OCI-LY3 (cell line): ENCODE measurements around the gene TIMP4.

Experiments used
- H2AFZ ChIP-seq: fragments of 200-600, 300-600 bp; shearing (Covaris generic); 2 replicates; pipeline ENCODE4 v1.6.0; 2014; ENCODE audit warnings: antibody characterized with exemption, low read depth, low read length
- H3K27ac ChIP-seq: fragments of 200-600, 300-600 bp; sonication (generic); 2 replicates; pipeline ENCODE4 v1.5.1; 2014; ENCODE audit warnings: mild to moderate bottlenecking, low read length, moderate library complexity, mixed read lengths
- H3K27me3 ChIP-seq: fragments of 200-600, 300-600 bp; sonication (generic); 2 replicates; pipeline ENCODE4 v1.6.1; 2014; ENCODE audit warnings: low read depth, low read length, mixed read lengths
- H3K36me3 ChIP-seq: fragments of 200-600, 300-600 bp; sonication (generic); replicated peaks from 2 replicates; pipeline ENCODE3; 2014; ENCODE audit warnings: low read depth, low read length, mixed read lengths
- H3K4me1 ChIP-seq: fragments of 300-600, 200-600 bp; sonication (generic); 2 replicates; pipeline ENCODE4 v1.6.1; 2014; ENCODE audit warnings: low read length, mixed read lengths
- H3K4me2 ChIP-seq: fragments of 200-600, 300-600 bp; sonication (generic); 2 replicates; pipeline ENCODE4 v1.6.1; 2014; ENCODE audit warnings: low read length, mixed read lengths
- H3K4me3 ChIP-seq: fragments of 300-600, 200-600 bp; sonication (generic); 2 replicates; pipeline ENCODE4 v1.5.1; 2014; ENCODE audit warnings: antibody characterized with exemption, mild to moderate bottlenecking, low read length, moderate library complexity
- H3K79me2 ChIP-seq: fragments of 300-600, 200-600 bp; shearing (Covaris generic); 2 replicates; pipeline ENCODE4 v1.6.1; 2014; ENCODE audit warnings: mild to moderate bottlenecking, low read length, mixed read lengths
- H3K9ac ChIP-seq: fragments of 300-600, 200-600 bp; shearing (Covaris generic); 2 replicates; pipeline ENCODE4 v1.6.0; 2014; ENCODE audit warnings: mild to moderate bottlenecking, low read length, moderate library complexity
- H3K9me3 ChIP-seq: fragments of 200-600, 300-600 bp; shearing (Covaris generic); 2 replicates; pipeline ENCODE4 v1.6.1; 2014; ENCODE audit warnings: low read length, mixed read lengths; ENCODE audit not compliant: insufficient read depth
- H4K20me1 ChIP-seq: fragments of 200-600, 300-600 bp; sonication (generic); 2 replicates; pipeline ENCODE4 v1.6.1; 2016; ENCODE audit warnings: low read length, mixed read lengths; ENCODE audit not compliant: insufficient read depth
- EZH2phosphoT487 ChIP-seq: fragments of 200-600 bp; shearing (Covaris generic); IDR thresholded peaks from 2 replicates; pipeline ENCODE4 v1.6.1; 2018; ENCODE audit warnings: antibody characterized with exemption, mixed run types, low read depth
- TF ChIP-seq, protein P1 (sequence below): fragments of 200-600, 300-600 bp; sonication (generic); IDR thresholded peaks from 2 replicates; pipeline ENCODE4 v1.5.1; 2014; ENCODE audit warnings: antibody characterized with exemption, low read length, low read depth

TIMP4 gene

DNA sequence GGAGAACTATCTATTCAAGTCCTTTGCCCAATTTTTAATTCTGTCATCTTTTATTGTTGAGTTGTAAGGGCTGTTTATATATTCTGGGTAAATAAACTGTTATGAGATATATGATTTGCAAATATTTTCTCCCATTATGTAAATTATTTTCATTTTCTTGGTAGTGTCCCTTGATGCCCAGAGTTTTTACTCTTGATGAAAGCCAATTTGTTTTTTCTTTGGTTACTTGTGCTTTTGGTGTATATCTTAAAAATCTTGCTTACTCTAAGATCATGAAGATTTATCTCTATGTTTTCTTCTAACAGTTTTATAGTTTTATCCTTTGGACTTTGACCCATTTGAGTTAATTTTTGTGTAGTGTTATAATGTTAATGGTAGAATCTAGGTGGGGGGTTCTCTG is 44.5 kb downstream of the TIMP4 start:
- no peak for TF ChIP-seq EZH2phosphoT487
- TF ChIP-seq, protein P1, sequence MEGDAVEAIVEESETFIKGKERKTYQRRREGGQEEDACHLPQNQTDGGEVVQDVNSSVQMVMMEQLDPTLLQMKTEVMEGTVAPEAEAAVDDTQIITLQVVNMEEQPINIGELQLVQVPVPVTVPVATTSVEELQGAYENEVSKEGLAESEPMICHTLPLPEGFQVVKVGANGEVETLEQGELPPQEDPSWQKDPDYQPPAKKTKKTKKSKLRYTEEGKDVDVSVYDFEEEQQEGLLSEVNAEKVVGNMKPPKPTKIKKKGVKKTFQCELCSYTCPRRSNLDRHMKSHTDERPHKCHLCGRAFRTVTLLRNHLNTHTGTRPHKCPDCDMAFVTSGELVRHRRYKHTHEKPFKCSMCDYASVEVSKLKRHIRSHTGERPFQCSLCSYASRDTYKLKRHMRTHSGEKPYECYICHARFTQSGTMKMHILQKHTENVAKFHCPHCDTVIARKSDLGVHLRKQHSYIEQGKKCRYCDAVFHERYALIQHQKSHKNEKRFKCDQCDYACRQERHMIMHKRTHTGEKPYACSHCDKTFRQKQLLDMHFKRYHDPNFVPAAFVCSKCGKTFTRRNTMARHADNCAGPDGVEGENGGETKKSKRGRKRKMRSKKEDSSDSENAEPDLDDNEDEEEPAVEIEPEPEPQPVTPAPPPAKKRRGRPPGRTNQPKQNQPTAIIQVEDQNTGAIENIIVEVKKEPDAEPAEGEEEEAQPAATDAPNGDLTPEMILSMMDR, result no peak
- Histone ChIP-seq H3K4me2 (no peak overlapping the region), H3K4me3 (no peak overlapping the region), H3K9me3 (no peaks in the 10 kb centered on the region), H3K27me3 (peaks cover 43% of the 10 kb centered on the region), H3K36me3 (no peaks in the 10 kb centered on the region), H3K79me2 (no peaks in the 10 kb centered on the region), H3K27ac (no peak overlapping the region), H3K9ac (no peak overlapping the region), H2AFZ (no peak overlapping the region), H4K20me1 (no peaks in the 10 kb centered on the region), H3K4me1 (no peaks in the 10 kb centered on the region)

DNA sequence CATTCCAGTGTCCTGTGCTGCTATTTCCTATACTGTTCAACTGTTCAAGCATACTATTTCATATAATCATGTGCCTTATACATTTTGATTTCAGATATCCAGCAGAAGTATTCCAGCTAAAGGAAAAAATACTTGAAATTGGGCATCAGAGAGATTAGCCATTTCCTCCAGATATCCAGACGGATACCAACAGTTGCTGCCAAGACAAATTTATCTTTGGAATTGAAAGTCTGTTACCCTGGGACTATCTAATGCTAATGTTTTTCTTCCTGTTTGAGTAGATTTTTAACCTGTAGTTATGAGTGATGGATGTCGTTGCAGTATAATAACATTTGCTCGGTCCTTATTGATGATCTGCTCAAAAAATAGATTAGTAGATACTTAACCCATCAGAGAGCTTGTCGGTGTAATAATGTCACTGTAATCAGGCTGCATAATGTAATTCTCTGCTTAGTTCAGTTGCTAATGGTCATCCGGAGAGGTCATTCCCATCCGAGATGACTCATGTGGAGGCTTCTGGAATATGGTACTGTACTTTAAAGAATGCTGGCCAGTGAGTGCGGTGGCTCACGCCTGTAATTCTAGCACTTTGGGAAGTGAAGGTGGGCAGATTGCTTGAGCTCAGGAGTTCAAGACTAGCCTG is 51.5 kb downstream of the TIMP4 start:
- Histone ChIP-seq H3K9ac (no peak overlapping the region), H3K27ac (no peak overlapping the region), H3K79me2 (no peaks in the 10 kb centered on the region), H3K4me2 (no peak overlapping the region), H4K20me1 (no peaks in the 10 kb centered on the region), H2AFZ (no peak overlapping the region), H3K27me3 (peaks cover 4% of the 10 kb centered on the region; the same call in 1 of the 2 replicates), H3K9me3 (no peaks in the 10 kb centered on the region), H3K36me3 (no peaks in the 10 kb centered on the region), H3K4me3 (no peak overlapping the region), H3K4me1 (no peaks in the 10 kb centered on the region)
- TF ChIP-seq, protein P1, result no peak
- TF ChIP-seq EZH2phosphoT487, result no peak
